ENCODE results near the gene UBE2F.

The UBE2F gene

DNA sequence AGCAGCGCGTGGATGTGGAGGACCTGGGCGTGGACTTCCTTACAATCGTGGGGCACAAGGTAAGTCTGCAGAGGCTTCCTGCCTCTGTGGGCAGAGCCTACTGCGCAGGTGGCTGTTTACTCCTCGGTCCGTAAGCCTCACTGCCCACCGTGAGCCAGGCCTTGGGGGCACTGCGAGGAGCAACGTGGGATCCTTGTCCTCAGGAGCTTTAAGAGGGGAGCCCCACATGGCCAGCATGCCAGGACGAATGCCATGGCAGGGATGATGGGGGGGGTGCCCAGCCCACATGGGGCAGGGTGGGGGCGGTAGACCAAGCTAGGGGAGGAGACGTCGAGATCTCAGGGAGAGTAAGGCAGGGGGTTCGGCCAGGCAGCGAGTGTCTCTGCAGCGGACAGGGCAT lies 115.3 kb downstream of the UBE2F start:
- TF ChIP-seq, protein P1, sequence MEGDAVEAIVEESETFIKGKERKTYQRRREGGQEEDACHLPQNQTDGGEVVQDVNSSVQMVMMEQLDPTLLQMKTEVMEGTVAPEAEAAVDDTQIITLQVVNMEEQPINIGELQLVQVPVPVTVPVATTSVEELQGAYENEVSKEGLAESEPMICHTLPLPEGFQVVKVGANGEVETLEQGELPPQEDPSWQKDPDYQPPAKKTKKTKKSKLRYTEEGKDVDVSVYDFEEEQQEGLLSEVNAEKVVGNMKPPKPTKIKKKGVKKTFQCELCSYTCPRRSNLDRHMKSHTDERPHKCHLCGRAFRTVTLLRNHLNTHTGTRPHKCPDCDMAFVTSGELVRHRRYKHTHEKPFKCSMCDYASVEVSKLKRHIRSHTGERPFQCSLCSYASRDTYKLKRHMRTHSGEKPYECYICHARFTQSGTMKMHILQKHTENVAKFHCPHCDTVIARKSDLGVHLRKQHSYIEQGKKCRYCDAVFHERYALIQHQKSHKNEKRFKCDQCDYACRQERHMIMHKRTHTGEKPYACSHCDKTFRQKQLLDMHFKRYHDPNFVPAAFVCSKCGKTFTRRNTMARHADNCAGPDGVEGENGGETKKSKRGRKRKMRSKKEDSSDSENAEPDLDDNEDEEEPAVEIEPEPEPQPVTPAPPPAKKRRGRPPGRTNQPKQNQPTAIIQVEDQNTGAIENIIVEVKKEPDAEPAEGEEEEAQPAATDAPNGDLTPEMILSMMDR (IDR thresholded peaks at IDR 0.05; ENCODE audit: low read depth, low read length, missing control alignments) = no peak
- DNase-seq (ENCODE audit: low read depth) = no peak
- no peak overlapping the region for H3K4me3 ChIP-seq (ENCODE audit: low read depth, low read length)

DNA sequence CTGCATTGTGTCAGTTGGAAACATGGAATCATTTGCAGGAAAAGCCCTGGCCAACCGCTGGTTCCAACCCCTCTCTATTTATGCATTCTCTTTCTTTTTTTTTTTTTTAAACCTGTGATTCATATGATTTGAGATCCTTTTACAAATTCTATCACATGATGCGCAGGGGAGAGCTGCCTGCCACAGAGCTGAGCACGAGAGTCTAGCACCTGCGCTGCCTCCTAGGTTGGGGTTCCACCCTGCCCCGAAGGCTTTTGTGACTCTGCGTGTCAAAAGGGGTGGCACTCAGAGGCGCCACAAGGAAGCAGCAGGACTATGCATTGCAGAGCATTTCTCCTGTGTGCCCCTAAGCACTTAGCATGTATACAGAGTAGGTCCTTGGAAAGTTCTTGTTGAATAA lies 116.0 kb downstream of the UBE2F start:
- TF ChIP-seq, protein P1 (IDR thresholded peaks at IDR 0.05; ENCODE audit: low read depth, low read length, missing control alignments) = no peak
- no peak overlapping the region for H3K4me3 ChIP-seq (ENCODE audit: low read depth, low read length)
- DNase-seq (ENCODE audit: low read depth) = no peak

DNA sequence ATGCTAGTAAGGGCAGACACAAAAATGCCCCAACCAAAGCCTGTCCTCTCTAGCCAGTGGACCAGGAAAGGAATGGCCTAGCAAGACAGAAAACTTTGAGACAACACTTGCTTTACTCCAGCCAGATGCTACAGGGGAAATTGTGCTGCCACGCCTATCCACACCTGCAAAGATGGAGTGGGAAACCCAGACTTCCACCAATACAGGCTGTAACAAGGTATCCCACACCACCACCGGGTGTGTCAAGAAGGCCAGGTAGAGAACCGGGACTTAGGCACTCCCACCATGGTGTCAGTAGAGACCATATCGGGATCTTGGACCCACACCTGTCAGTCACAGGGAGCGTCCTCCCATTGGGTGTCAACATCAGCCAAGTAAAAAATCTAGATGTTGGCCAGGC lies 117.1 kb downstream of the UBE2F start:
- no peak overlapping the region for H3K4me3 ChIP-seq (ENCODE audit: low read depth, low read length)
- TF ChIP-seq, protein P1 (IDR thresholded peaks at IDR 0.05; ENCODE audit: low read depth, low read length, missing control alignments) = no peak
- no peak for DNase-seq (ENCODE audit: low read depth)

DNA sequence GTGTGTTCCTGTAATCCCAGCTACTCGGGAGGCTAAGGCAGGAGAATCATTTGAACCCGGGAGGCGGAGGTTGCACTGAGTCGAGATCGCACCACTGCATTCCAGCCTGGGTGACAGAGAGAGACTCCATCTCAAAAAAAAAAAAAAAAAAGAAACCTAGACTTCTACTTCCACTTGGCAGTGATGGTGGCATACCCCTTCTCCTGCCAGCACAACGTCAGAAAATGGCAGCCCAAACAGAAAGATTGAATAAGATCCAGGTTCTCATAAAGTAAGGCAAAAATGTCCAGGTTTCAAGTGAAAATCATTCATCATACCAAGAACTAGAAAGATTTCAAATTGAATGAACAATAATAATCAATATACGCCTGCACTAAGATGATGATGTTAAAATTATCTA lies 117.9 kb downstream of the UBE2F start:
- TF ChIP-seq, protein P1 (IDR thresholded peaks at IDR 0.05; ENCODE audit: low read depth, low read length, missing control alignments) = no peak
- no peak overlapping the region for H3K4me3 ChIP-seq (ENCODE audit: low read depth, low read length)
- DNase-seq (ENCODE audit: low read depth) = no peak

DNA sequence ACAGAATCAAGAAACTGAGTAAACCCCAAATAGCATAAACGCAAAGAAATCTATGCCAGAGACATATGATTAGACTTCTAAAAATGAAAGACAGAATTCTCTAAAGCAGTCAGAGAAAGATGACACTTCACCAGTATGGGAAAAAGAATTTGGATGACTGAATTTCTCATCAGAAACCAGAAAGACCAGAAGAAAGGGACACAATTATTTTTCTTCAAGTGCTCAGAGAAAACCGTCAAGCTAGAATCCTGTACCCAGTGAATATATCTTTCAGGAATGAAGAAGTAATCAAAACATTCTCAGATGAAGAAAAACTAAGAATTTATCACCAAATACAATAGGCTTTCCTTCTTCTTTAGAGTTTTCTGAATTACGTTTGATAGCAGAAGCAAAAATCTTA lies 119.1 kb downstream of the UBE2F start:
- TF ChIP-seq, protein P1 (IDR thresholded peaks at IDR 0.05; ENCODE audit: low read depth, low read length, missing control alignments) = no peak
- no peak for DNase-seq (ENCODE audit: low read depth)
- no peak overlapping the region for H3K4me3 ChIP-seq (ENCODE audit: low read depth, low read length)

DNA sequence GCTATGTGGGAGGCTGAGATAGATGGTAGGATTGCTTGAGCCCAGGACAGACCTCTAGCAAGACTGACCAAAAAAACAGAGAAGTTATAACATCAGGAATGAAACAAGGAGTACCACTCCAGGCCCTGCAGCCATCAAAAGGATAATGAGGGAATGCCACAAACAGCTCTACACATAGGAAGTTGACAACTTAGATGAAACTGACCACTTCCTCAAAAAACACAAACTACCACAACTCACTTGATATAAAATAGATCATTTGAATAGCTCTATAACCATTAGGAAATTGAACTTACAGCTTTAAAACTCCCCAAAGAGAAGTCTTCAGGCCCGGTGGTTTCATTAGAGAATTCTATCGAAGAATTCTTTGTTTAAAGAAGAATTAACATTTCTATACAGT lies 120.4 kb downstream of the UBE2F start:
- TF ChIP-seq, protein P1 (IDR thresholded peaks at IDR 0.05; ENCODE audit: low read depth, low read length, missing control alignments) = no peak
- DNase-seq (ENCODE audit: low read depth) = no peak

DNA sequence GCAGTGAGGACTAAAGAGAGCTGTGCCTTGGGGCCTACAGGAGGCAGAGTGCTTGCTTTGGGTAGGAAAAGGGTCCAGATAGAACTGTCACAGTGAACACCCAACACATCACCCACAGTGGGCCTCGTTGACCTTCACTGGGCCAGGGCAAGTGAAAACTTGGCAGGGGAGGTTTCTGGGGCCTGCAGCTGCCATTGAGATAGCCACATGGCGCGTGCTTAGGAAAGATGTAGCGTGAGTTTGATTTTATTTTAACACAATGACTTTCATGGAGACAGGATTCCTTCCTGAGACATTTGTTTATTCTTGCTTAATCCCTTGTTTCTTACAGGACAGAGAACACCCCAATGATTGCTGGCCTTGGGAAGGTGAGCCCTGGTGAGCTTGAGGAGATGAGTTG lies 124.1 kb downstream of the UBE2F start:
- TF ChIP-seq, protein P1 (IDR thresholded peaks at IDR 0.05; ENCODE audit: low read depth, low read length, missing control alignments) = no peak
- H3K4me3 ChIP-seq (ENCODE audit: low read depth, low read length) = no peak overlapping the region
- no peak for DNase-seq (ENCODE audit: low read depth)

More for the DNA sequence above, 120.4 kb downstream of the UBE2F start:
- no peak overlapping the region for H3K4me3 ChIP-seq (ENCODE audit: low read depth, low read length)

Measured in GM12864 (cell line).